Astrocyte (in vitro differentiated cells and primary cell): ENCODE measurements around the gene FHIT. TPM values are rescaled to one million over a fixed set of nuclear protein-coding genes. Genes with fewer than 3 reads are reported as not detected.
A peak's percentile ranks its signal among the peaks of the same experiment; 100 is the strongest.

Experiments
- DNase-seq: peaks from one replicate; pipeline ENCODE4 v3.0.0-alpha.2; 2010; ENCODE audit warnings: low read depth
- FAIRE-seq: peaks from 2 replicates; lab custom pipeline; 2011; peaks lifted over from hg19 to GRCh38; lab: Jason Lieb, UNC
- H2AFZ ChIP-seq: 2 replicates; pipeline ENCODE4 v1.6.0; 2012; ENCODE audit warnings: low read depth, low read length, inconsistent platforms
- H3K27ac ChIP-seq: 2 replicates; pipeline ENCODE4 v1.5.1; 2011; ENCODE audit warnings: low read depth, low read length, inconsistent platforms
- H3K27me3 ChIP-seq: 2 replicates; pipeline ENCODE4 v1.6.0; 2011; ENCODE audit warnings: low read length, inconsistent platforms; ENCODE audit not compliant: insufficient read depth
- H3K36me3 ChIP-seq: 2 replicates; pipeline ENCODE4 v1.5.1; 2011; ENCODE audit warnings: low read length, inconsistent platforms; ENCODE audit not compliant: insufficient read depth
- H3K4me1 ChIP-seq: 2 replicates; pipeline ENCODE4 v1.5.1; 2011; ENCODE audit warnings: low read length, inconsistent platforms; ENCODE audit not compliant: insufficient read depth
- H3K4me2 ChIP-seq: 2 replicates; pipeline ENCODE4 v1.6.0; 2012; ENCODE audit warnings: low read length, inconsistent platforms
- H3K4me3 ChIP-seq: 2 replicates; pipeline ENCODE4 v1.5.1; 2011; ENCODE audit warnings: low read depth, mild to moderate bottlenecking, low read length, inconsistent platforms; ENCODE audit not compliant: insufficient read depth
- H3K79me2 ChIP-seq: 2 replicates; pipeline ENCODE4 v1.6.0; 2012; ENCODE audit warnings: mild to moderate bottlenecking, low read length, inconsistent platforms; ENCODE audit not compliant: insufficient read depth
- H3K9ac ChIP-seq: 2 replicates; pipeline ENCODE4 v1.6.0; 2012; ENCODE audit warnings: mild to moderate bottlenecking, low read length, inconsistent platforms
- H3K9me3 ChIP-seq: 2 replicates; pipeline ENCODE4 v1.5.1; 2012; ENCODE audit warnings: low read depth, mild to moderate bottlenecking, low read length, inconsistent platforms; ENCODE audit not compliant: insufficient read depth
- H4K20me1 ChIP-seq: 2 replicates; pipeline ENCODE4 v1.6.0; 2012; ENCODE audit warnings: low read length, inconsistent platforms; ENCODE audit not compliant: insufficient read depth
- H3K27ac Mint-ChIP-seq: one replicate; pipeline ENCODE4 v1.8.0; 2021; ENCODE audit warnings: mild to moderate bottlenecking, mixed read lengths; ENCODE audit not compliant: unreplicated experiment
- H3K27me3 Mint-ChIP-seq: one replicate; pipeline ENCODE4 v1.8.0; 2021; ENCODE audit warnings: low read depth, mixed read lengths; ENCODE audit not compliant: unreplicated experiment
- H3K36me3 Mint-ChIP-seq: one replicate; pipeline ENCODE4 v1.8.0; 2021; ENCODE audit warnings: low read depth, mixed read lengths; ENCODE audit not compliant: unreplicated experiment
- H3K4me1 Mint-ChIP-seq: one replicate; pipeline ENCODE4 v1.8.0; 2021; ENCODE audit warnings: low read depth, mixed read lengths; ENCODE audit not compliant: unreplicated experiment
- H3K4me3 Mint-ChIP-seq: one replicate; pipeline ENCODE4 v1.8.0; 2021; ENCODE audit warnings: mild to moderate bottlenecking, moderate library complexity, mixed read lengths; ENCODE audit not compliant: unreplicated experiment
- H3K9me3 Mint-ChIP-seq: one replicate; pipeline ENCODE4 v1.8.0; 2021; ENCODE audit warnings: mild to moderate bottlenecking, mixed read lengths; ENCODE audit not compliant: unreplicated experiment
- EZH2 ChIP-seq: IDR thresholded peaks from 2 replicates; pipeline ENCODE4 v1.6.1; 2012; ENCODE audit warnings: mild to moderate bottlenecking, low read length, inconsistent platforms; ENCODE audit not compliant: insufficient read depth
- total RNA-seq: library from RNA; stranded (reverse); gene quantifications from 2 replicates; pipeline ENCODE4 v1.2.1, GENCODE V29; 2021
- TF ChIP-seq, protein P1 (sequence below): IDR thresholded peaks from 2 replicates; pipeline ENCODE4 v1.5.1; 2011; ENCODE audit warnings: low read depth, mild to moderate bottlenecking, inconsistent platforms, low read length, moderate library complexity; ENCODE audit not compliant: insufficient read depth

Gene FHIT
- total RNA-seq, 1 donor from 2014 or later: 6.7 TPM

DNA sequence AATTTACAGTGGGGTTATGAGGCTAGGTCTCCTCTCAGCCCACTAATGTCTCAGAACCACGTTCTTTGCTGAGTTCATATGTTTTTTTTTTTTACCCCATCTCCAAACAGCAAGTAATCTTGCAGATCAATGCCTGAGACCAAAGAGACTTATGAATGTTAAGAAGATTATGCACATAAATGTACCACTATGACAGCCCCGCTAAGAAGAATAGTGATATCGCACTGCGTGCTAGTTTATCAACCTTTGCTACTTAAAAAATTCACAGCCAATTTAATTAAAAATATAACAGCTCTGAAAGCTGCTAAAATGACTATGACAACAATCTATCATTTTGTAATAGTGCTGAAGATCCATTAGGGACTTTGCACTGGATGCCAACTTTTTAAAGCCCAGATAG lies 1462.5 kb downstream of the FHIT start:
- H3K4me3 ChIP-seq: no peak overlapping the region
- Mint-ChIP-seq H3K36me3 (no peaks in the 10 kb centered on the region), H3K9me3 (no peaks in the 10 kb centered on the region), H3K27ac (no peak overlapping the region), H3K4me1 (peaks cover 1% of the 10 kb centered on the region), H3K4me3 (no peak overlapping the region), H3K27me3 (no peaks in the 10 kb centered on the region)
- no peaks in the 10 kb centered on the region for H3K36me3 ChIP-seq
- H3K4me2 ChIP-seq: no peak overlapping the region
- H3K9ac ChIP-seq: no peak overlapping the region
- H4K20me1 ChIP-seq: no peaks in the 10 kb centered on the region
- no peak overlapping the region for H2AFZ ChIP-seq
- no peak overlapping the region for H3K27ac ChIP-seq
- no peaks in the 10 kb centered on the region for H3K9me3 ChIP-seq
- TF ChIP-seq EZH2: no peak
- TF ChIP-seq, protein P1, sequence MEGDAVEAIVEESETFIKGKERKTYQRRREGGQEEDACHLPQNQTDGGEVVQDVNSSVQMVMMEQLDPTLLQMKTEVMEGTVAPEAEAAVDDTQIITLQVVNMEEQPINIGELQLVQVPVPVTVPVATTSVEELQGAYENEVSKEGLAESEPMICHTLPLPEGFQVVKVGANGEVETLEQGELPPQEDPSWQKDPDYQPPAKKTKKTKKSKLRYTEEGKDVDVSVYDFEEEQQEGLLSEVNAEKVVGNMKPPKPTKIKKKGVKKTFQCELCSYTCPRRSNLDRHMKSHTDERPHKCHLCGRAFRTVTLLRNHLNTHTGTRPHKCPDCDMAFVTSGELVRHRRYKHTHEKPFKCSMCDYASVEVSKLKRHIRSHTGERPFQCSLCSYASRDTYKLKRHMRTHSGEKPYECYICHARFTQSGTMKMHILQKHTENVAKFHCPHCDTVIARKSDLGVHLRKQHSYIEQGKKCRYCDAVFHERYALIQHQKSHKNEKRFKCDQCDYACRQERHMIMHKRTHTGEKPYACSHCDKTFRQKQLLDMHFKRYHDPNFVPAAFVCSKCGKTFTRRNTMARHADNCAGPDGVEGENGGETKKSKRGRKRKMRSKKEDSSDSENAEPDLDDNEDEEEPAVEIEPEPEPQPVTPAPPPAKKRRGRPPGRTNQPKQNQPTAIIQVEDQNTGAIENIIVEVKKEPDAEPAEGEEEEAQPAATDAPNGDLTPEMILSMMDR: no peak
- no peaks in the 10 kb centered on the region for H3K27me3 ChIP-seq
- H3K4me1 ChIP-seq: peaks cover 3% of the 10 kb centered on the region
- DNase-seq: no peak
- no peak for FAIRE-seq
- no peaks in the 10 kb centered on the region for H3K79me2 ChIP-seq

DNA sequence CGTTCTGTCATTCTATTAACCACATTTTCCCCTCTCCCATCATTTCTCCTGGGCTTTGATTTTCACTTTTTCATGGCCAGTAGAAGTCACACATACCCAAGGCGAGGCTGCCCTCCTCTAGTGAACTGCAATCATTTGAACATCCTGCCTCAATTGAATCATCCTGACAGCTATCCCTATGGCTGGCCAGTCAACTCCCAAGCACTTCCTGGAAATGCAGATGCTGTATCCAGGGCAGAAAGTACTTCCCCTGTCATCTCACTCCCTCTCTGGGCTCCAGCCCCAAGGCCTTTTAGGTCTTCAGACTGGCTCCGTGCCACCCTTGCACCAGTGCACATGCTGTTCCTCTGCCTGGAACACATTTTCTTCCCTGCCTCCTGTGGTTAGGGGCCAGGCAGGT lies 1463.1 kb downstream of the FHIT start:
- H3K27me3 ChIP-seq: no peaks in the 10 kb centered on the region
- Mint-ChIP-seq H3K4me3 (no peak overlapping the region), H3K27me3 (no peaks in the 10 kb centered on the region), H3K27ac (no peak overlapping the region), H3K9me3 (no peaks in the 10 kb centered on the region), H3K36me3 (no peaks in the 10 kb centered on the region), H3K4me1 (peaks cover 1% of the 10 kb centered on the region)
- no peak overlapping the region for H3K27ac ChIP-seq
- H3K36me3 ChIP-seq: no peaks in the 10 kb centered on the region
- H3K79me2 ChIP-seq: no peaks in the 10 kb centered on the region
- no peaks in the 10 kb centered on the region for H3K9me3 ChIP-seq
- no peak overlapping the region for H3K4me2 ChIP-seq
- H3K4me3 ChIP-seq: no peak overlapping the region
- no peak for FAIRE-seq
- no peak for DNase-seq
- no peak overlapping the region for H3K9ac ChIP-seq
- TF ChIP-seq, protein P1: no peak
- no peak for TF ChIP-seq EZH2
- H2AFZ ChIP-seq: no peak overlapping the region
- peaks cover 3% of the 10 kb centered on the region for H3K4me1 ChIP-seq
- H4K20me1 ChIP-seq: no peaks in the 10 kb centered on the region

DNA sequence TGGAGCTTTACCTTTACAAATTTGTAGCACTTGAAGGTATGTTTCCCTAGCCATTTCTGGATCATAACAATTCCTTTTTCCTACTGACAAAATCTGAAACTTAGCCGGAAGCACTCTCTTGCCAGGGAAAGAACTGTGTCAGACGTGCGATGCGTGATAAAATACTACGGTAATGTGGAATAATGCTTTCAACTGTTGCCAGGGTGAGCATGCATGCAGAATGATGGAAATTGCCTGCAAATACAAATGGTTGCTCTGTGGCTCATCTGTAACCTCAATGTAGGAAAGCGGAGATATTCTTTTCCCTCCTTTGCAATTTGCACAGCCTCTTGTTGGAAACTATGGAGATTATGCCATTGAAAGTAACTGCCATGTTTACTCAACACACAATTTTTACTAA lies 1464.9 kb downstream of the FHIT start:
- H3K27me3 Mint-ChIP-seq: no peaks in the 10 kb centered on the region
- H3K36me3 Mint-ChIP-seq: no peaks in the 10 kb centered on the region
- Histone ChIP-seq H2AFZ (no peak overlapping the region), H3K4me3 (no peak overlapping the region), H3K27ac (no peak overlapping the region), H3K9me3 (no peaks in the 10 kb centered on the region), H3K4me2 (no peak overlapping the region), H3K36me3 (no peaks in the 10 kb centered on the region), H3K9ac (no peak overlapping the region), H3K27me3 (no peaks in the 10 kb centered on the region), H3K79me2 (no peaks in the 10 kb centered on the region), H4K20me1 (no peaks in the 10 kb centered on the region), H3K4me1 (peaks cover 3% of the 10 kb centered on the region)
- no peaks in the 10 kb centered on the region for H3K9me3 Mint-ChIP-seq
- peaks cover 1% of the 10 kb centered on the region for H3K4me1 Mint-ChIP-seq
- no peak overlapping the region for H3K4me3 Mint-ChIP-seq
- no peak overlapping the region for H3K27ac Mint-ChIP-seq
- TF ChIP-seq EZH2: no peak
- TF ChIP-seq, protein P1: no peak
- DNase-seq: peak; percentile 15
- FAIRE-seq: no peak
